ENCODE results near the gene HIVEP3.

Gene HIVEP3

DNA sequence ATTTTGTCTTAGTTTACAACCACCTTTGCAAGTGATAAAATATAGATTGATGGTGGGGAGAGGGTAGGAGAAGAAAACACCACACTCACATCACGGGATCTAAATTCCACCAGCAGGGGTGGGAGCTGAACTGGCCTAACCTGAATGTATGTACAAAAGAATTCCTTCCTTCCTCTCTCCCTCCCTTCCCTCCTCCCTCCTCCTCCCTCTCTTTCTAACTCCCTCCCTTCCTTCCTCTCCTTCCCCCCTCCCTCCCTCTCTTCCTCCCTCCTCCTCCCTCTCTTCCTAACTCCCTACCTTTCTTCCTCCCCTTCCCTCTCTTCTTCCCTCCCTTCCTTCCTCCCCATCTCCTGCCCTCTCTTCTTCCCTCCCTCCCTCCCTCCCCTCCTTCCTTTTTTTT is 40.2 kb downstream of the HIVEP3 start:
- H4K20me1 ChIP-seq (ENCODE audit: insufficient read depth, low read length), result no peaks in the 10 kb centered on the region

GRCh38 chr1:41876576-41877445 is 41.9 kb downstream of the HIVEP3 start:
- Histone ChIP-seq H3K36me3 (replicated peaks; ENCODE audit: insufficient read depth, low read length) (no peaks in the 10 kb centered on the region), H3K9me2 (replicated peaks; ENCODE audit: insufficient read depth, low read length) (no peaks in the 10 kb centered on the region), H4K20me1 (ENCODE audit: insufficient read depth, low read length) (no peaks in the 10 kb centered on the region), H3K4me1 (ENCODE audit: low read length) (peaks cover 57% of the 10 kb centered on the region), H3K27me3 (replicated peaks; ENCODE audit: insufficient read depth, low read length) (no peaks in the 10 kb centered on the region), H3K4me2 (ENCODE audit: low read depth, low read length) (peak overlapping the region; percentile 62), H2AFZ (ENCODE audit: low read length) (peak overlapping the region; percentile 69), H3K27ac (ENCODE audit: low read length) (peak overlapping the region; percentile 62), H3K79me2 (ENCODE audit: low read length) (no peaks in the 10 kb centered on the region), H3K4me3 (ENCODE audit: low read length) (0 out of 2 replicates have a peak overlapping the region, but pooled peaks have one; percentile 2), H3K9ac (ENCODE audit: low read length) (peak overlapping the region; percentile 6; the same call in 1 of the 2 replicates), H3F3A (ENCODE audit: insufficient read depth, low read length) (peaks cover 42% of the 10 kb centered on the region), H3K9me3 (replicated peaks; ENCODE audit: insufficient read depth, low read length) (no peaks in the 10 kb centered on the region)
- DNase-seq, result peak; percentile 30
- TF ChIP-seq EZH2 (optimal IDR thresholded peaks at IDR 0.05; ENCODE audit: low read depth, low read length) (no peak), EZH2phosphoT487 (IDR thresholded peaks at IDR 0.05; ENCODE audit: low read length) (no peak), CTCF (IDR thresholded peaks at IDR 0.05; ENCODE audit: low read length) (no peak)

More for the DNA sequence above, 40.2 kb downstream of the HIVEP3 start:
- H3K4me3 ChIP-seq (ENCODE audit: low read length), result no peak overlapping the region
- H3K27me3 ChIP-seq (replicated peaks; ENCODE audit: insufficient read depth, low read length), result no peaks in the 10 kb centered on the region
- no peak overlapping the region for H3K9ac ChIP-seq (ENCODE audit: low read length)
- TF ChIP-seq EZH2 (optimal IDR thresholded peaks at IDR 0.05; ENCODE audit: low read depth, low read length) (no peak), CTCF (IDR thresholded peaks at IDR 0.05; ENCODE audit: low read length) (no peak), EZH2phosphoT487 (IDR thresholded peaks at IDR 0.05; ENCODE audit: low read length) (no peak)
- H3K9me2 ChIP-seq (replicated peaks; ENCODE audit: insufficient read depth, low read length), result no peaks in the 10 kb centered on the region
- H3K36me3 ChIP-seq (replicated peaks; ENCODE audit: insufficient read depth, low read length), result no peaks in the 10 kb centered on the region
- no peak overlapping the region for H3K4me2 ChIP-seq (ENCODE audit: low read depth, low read length)
- peaks cover 64% of the 10 kb centered on the region for H3K4me1 ChIP-seq (ENCODE audit: low read length)
- no peaks in the 10 kb centered on the region for H3K79me2 ChIP-seq (ENCODE audit: low read length)
- H3F3A ChIP-seq (ENCODE audit: insufficient read depth, low read length), result peaks cover 45% of the 10 kb centered on the region
- H2AFZ ChIP-seq (ENCODE audit: low read length), result no peak overlapping the region
- H3K27ac ChIP-seq (ENCODE audit: low read length), result no peak overlapping the region
- no peak for DNase-seq
- no peaks in the 10 kb centered on the region for H3K9me3 ChIP-seq (replicated peaks; ENCODE audit: insufficient read depth, low read length)

- no peaks in the 10 kb centered on the region for H3K27me3 ChIP-seq (replicated peaks; ENCODE audit: insufficient read depth, low read length)
- H3K36me3 ChIP-seq (replicated peaks; ENCODE audit: insufficient read depth, low read length), result no peaks in the 10 kb centered on the region
- H3K9me3 ChIP-seq (replicated peaks; ENCODE audit: insufficient read depth, low read length), result no peaks in the 10 kb centered on the region
- no peak overlapping the region for H2AFZ ChIP-seq (ENCODE audit: low read length)
- H3K4me1 ChIP-seq (ENCODE audit: low read length), result peaks cover 47% of the 10 kb centered on the region
- no peak overlapping the region for H3K4me3 ChIP-seq (ENCODE audit: low read length)
- H3K79me2 ChIP-seq (ENCODE audit: low read length), result no peaks in the 10 kb centered on the region
- no peak overlapping the region for H3K9ac ChIP-seq (ENCODE audit: low read length)
- peak overlapping the region; percentile 13; the same call in 1 of the 2 replicates for H3K27ac ChIP-seq (ENCODE audit: low read length)
- H4K20me1 ChIP-seq (ENCODE audit: insufficient read depth, low read length), result no peaks in the 10 kb centered on the region
- no peak for TF ChIP-seq CTCF (IDR thresholded peaks at IDR 0.05; ENCODE audit: low read length)
- no peak for TF ChIP-seq EZH2phosphoT487 (IDR thresholded peaks at IDR 0.05; ENCODE audit: low read length)
- no peak for TF ChIP-seq EZH2 (optimal IDR thresholded peaks at IDR 0.05; ENCODE audit: low read depth, low read length)
- no peaks in the 10 kb centered on the region for H3K9me2 ChIP-seq (replicated peaks; ENCODE audit: insufficient read depth, low read length)
- DNase-seq, result no peak
- H3F3A ChIP-seq (ENCODE audit: insufficient read depth, low read length), result peaks cover 42% of the 10 kb centered on the region
- H3K4me2 ChIP-seq (ENCODE audit: low read depth, low read length), result no peak overlapping the region
Observed at GRCh38 chr1:41875487-41875886, 43.2 kb downstream of the HIVEP3 start.
